ENCODE measurements around the gene SCFD2. TPM values are rescaled to one million over a fixed set of nuclear protein-coding genes. Genes with fewer than 3 reads are reported as not detected.

The SCFD2 gene
- total and polyA plus RNA-seq, 12 donors, result 2.9 to 15.0 (median 9.7) TPM

DNA sequence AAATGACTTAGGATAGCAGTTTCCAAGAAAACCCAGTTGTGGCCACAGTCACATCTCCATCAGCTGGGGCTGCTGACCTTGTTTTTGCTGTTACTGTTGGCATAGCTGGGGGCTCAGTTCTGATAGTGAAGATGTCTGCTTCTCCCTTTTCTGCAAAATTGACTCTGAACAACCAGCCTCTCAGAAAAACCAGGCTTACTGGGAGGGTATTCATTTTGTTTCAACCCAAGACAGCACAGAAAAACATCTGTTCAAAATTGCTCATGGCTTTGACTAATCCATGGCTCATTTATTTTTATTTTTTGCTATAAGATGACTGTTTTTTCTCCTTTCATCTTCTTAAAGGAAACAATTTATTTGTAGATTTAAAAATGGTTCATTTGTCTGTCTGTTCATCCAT, 450.7 kb downstream of the SCFD2 start:
- Histone ChIP-seq H3K27ac (no peak overlapping the region), H3K4me3 (no peak overlapping the region), H3K9me3 (no peaks in the 10 kb centered on the region), H3K4me1 (peaks cover 2 to 31% (median 15%) of the 10 kb centered on the region in 9 donors), H3K36me3 (no peaks in the 10 kb centered on the region), H3K27me3 (no peaks in the 10 kb centered on the region)
- ATAC-seq (no peak), DNase-seq (no peak)
- TF ChIP-seq, protein P1, sequence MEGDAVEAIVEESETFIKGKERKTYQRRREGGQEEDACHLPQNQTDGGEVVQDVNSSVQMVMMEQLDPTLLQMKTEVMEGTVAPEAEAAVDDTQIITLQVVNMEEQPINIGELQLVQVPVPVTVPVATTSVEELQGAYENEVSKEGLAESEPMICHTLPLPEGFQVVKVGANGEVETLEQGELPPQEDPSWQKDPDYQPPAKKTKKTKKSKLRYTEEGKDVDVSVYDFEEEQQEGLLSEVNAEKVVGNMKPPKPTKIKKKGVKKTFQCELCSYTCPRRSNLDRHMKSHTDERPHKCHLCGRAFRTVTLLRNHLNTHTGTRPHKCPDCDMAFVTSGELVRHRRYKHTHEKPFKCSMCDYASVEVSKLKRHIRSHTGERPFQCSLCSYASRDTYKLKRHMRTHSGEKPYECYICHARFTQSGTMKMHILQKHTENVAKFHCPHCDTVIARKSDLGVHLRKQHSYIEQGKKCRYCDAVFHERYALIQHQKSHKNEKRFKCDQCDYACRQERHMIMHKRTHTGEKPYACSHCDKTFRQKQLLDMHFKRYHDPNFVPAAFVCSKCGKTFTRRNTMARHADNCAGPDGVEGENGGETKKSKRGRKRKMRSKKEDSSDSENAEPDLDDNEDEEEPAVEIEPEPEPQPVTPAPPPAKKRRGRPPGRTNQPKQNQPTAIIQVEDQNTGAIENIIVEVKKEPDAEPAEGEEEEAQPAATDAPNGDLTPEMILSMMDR (IDR thresholded peaks at IDR 0.05), result no peak
- intact Hi-C loops (cut with DNase I), result loop anchor here in 2 of 10 donors (2.0 to 10.0 kb wide), 2 partner anchors 60 to 66 kb away; no protein-coding TSS in a partner anchor

- no peaks in the 10 kb centered on the region for H3K27me3 ChIP-seq
- peaks cover 2 to 31% (median 15%) of the 10 kb centered on the region in 9 donors for H3K4me1 ChIP-seq
- peak overlapping the region in 5 of 10 donors; percentile 15 to 52 (median 35) for H3K27ac ChIP-seq
- ATAC-seq (peak in 5 of 8 donors; percentile 34 to 71 (median 52)), DNase-seq (peak in 1 of 2 donors; percentile 11)
- no peaks in the 10 kb centered on the region for H3K9me3 ChIP-seq
- TF ChIP-seq, protein P1 (IDR thresholded peaks at IDR 0.05), result no peak
- intact Hi-C loops (cut with DNase I), result loop anchor here in 3 of 10 donors (2.0 to 10.0 kb wide), 3 partner anchors 61 to 68 kb away; no protein-coding TSS in a partner anchor
- no peaks in the 10 kb centered on the region for H3K36me3 ChIP-seq
- WGBS, 2 donors, result 34 to 42% methylated on average over 3 of the region's 3 CpGs
- H3K4me3 ChIP-seq, result no peak overlapping the region
Observed at GRCh38 chr4:52914051-52914605, 451.7 kb downstream of the SCFD2 start.

- DNase-seq, result no peak
- Histone ChIP-seq H3K4me1 (peaks cover 2 to 31% (median 15%) of the 10 kb centered on the region in 9 donors), H3K9me3 (no peaks in the 10 kb centered on the region), H3K27ac (no peak overlapping the region), H3K27me3 (no peaks in the 10 kb centered on the region), H3K36me3 (no peaks in the 10 kb centered on the region), H3K4me3 (no peak overlapping the region)
- 91 to 92% methylated on average over 2 of the region's 2 CpGs for WGBS, 2 donors
- TF ChIP-seq, protein P1 (IDR thresholded peaks at IDR 0.05), result no peak
- no peak for ATAC-seq
- intact Hi-C loops (cut with DNase I), result loop anchor here in 2 of 10 donors (5.0 to 10.0 kb wide), 2 partner anchors 62 to 70 kb away; no protein-coding TSS in a partner anchor
Observed at GRCh38 chr4:52912608-52913007, 453.3 kb downstream of the SCFD2 start.

GRCh38 chr4:52911684-52912294, 454.1 kb downstream of the SCFD2 start:
- intact Hi-C loops (cut with DNase I), result loop anchor here in 2 of 10 donors (5.0 to 10.0 kb wide), 2 partner anchors 63 to 71 kb away; no protein-coding TSS in a partner anchor
- H3K36me3 ChIP-seq, result no peaks in the 10 kb centered on the region
- no peaks in the 10 kb centered on the region for H3K9me3 ChIP-seq
- no peaks in the 10 kb centered on the region for H3K27me3 ChIP-seq
- no peak overlapping the region for H3K4me3 ChIP-seq
- no peak overlapping the region for H3K27ac ChIP-seq
- H3K4me1 ChIP-seq, result peaks cover 2 to 31% (median 15%) of the 10 kb centered on the region in 9 donors
- ATAC-seq, result peak in 6 of 8 donors; percentile 32 to 77 (median 64)
- WGBS, 2 donors, result 6 to 11% methylated on average over 3 of the region's 3 CpGs
- TF ChIP-seq, protein P1 (IDR thresholded peaks at IDR 0.05), result peak; percentile 44 to 79 (median 70)
- peak; percentile 53 to 80 for DNase-seq

Measured in heart right ventricle (tissue), 16 donors.